PC-9 (cell line): ENCODE data around the gene USP21.

Experiments used
- EZH2 ChIP-seq: fragments of 200-600 bp; sonication (generic); IDR thresholded peaks from 2 replicates; pipeline ENCODE4 v1.8.0; 2017; ENCODE audit warnings: antibody characterized with exemption, low read depth
- TF ChIP-seq, protein P1 (sequence below): fragments of 200-600 bp; sonication (generic); conservative IDR thresholded peaks from 2 replicates; pipeline ENCODE4 v1.6.1; 2017; ENCODE audit warnings: mixed run types, antibody characterized with exemption, mild to moderate bottlenecking, moderate library complexity

GRCh38 chr1:161185282-161185682, 26.0 kb downstream of the USP21 start:
- TF ChIP-seq, protein P1, sequence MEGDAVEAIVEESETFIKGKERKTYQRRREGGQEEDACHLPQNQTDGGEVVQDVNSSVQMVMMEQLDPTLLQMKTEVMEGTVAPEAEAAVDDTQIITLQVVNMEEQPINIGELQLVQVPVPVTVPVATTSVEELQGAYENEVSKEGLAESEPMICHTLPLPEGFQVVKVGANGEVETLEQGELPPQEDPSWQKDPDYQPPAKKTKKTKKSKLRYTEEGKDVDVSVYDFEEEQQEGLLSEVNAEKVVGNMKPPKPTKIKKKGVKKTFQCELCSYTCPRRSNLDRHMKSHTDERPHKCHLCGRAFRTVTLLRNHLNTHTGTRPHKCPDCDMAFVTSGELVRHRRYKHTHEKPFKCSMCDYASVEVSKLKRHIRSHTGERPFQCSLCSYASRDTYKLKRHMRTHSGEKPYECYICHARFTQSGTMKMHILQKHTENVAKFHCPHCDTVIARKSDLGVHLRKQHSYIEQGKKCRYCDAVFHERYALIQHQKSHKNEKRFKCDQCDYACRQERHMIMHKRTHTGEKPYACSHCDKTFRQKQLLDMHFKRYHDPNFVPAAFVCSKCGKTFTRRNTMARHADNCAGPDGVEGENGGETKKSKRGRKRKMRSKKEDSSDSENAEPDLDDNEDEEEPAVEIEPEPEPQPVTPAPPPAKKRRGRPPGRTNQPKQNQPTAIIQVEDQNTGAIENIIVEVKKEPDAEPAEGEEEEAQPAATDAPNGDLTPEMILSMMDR, result no peak
- no peak for TF ChIP-seq EZH2
